Left ventricle myocardium inferior (tissue), 1 donor: Measurements from ENCODE around the gene DHDH. TPM values are rescaled to one million over a fixed set of nuclear protein-coding genes. Genes with fewer than 3 reads are reported as not detected.

ENCODE experiments used
- DNase-seq: peaks from one replicate; pipeline ENCODE4 v3.0.0-alpha.2; 2020
- H3K27ac ChIP-seq: fragments of 200-600 bp; replicated peaks from 2 replicates; pipeline ENCODE4 v1.8.0; 2021
- H3K27me3 ChIP-seq: fragments of 200-600 bp; 2 replicates; pipeline ENCODE4 v1.8.0; 2021; ENCODE audit warnings: low read depth
- H3K36me3 ChIP-seq: fragments of 200-600 bp; 2 replicates; pipeline ENCODE4 v1.8.0; 2021
- H3K4me1 ChIP-seq: fragments of 200-600 bp; 2 replicates; pipeline ENCODE4 v1.8.0; 2021
- H3K4me3 ChIP-seq: fragments of 200-600 bp; 2 replicates; pipeline ENCODE4 v1.8.0; 2021; ENCODE audit warnings: mild to moderate bottlenecking, moderate library complexity
- H3K9me3 ChIP-seq: fragments of 200-600 bp; replicated peaks from 2 replicates; pipeline ENCODE4 v1.8.0; 2021
- intact Hi-C: fragments of 100-400 bp; cut with micrococcal nuclease; formaldehyde crosslinking; loops from one replicate; pipeline ENCODE4 v1.11.0; 2022
- total RNA-seq: library from RNA; stranded (reverse); fragmentation: NEBNext Ultra II Directional; extraction: Animal tissue kit (Norgen Biotek cat#: 25700); gene quantifications from one replicate; pipeline ENCODE4 v1.2.1, GENCODE V29; 2021
- TF ChIP-seq, protein P1 (sequence below): fragments of 200-600 bp; IDR thresholded peaks from 2 replicates; pipeline ENCODE4 v1.8.0; 2021; ENCODE audit warnings: antibody characterized with exemption, mild to moderate bottlenecking, borderline replicate concordance
- donor health status: DM: no; HTN: yes; CAD: no; lungs with severe emphysema.

DHDH gene
- total RNA-seq, 1 donor from 2014 or later, result not detected

GRCh38 chr19:48982280-48982679 lies 48.8 kb downstream of the DHDH start:
- peaks cover 41% of the 10 kb centered on the region for H3K4me1 ChIP-seq
- no peaks in the 10 kb centered on the region for H3K27me3 ChIP-seq
- TF ChIP-seq, protein P1, sequence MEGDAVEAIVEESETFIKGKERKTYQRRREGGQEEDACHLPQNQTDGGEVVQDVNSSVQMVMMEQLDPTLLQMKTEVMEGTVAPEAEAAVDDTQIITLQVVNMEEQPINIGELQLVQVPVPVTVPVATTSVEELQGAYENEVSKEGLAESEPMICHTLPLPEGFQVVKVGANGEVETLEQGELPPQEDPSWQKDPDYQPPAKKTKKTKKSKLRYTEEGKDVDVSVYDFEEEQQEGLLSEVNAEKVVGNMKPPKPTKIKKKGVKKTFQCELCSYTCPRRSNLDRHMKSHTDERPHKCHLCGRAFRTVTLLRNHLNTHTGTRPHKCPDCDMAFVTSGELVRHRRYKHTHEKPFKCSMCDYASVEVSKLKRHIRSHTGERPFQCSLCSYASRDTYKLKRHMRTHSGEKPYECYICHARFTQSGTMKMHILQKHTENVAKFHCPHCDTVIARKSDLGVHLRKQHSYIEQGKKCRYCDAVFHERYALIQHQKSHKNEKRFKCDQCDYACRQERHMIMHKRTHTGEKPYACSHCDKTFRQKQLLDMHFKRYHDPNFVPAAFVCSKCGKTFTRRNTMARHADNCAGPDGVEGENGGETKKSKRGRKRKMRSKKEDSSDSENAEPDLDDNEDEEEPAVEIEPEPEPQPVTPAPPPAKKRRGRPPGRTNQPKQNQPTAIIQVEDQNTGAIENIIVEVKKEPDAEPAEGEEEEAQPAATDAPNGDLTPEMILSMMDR, result no peak
- no peak for DNase-seq
- peaks cover 77% of the 10 kb centered on the region for H3K36me3 ChIP-seq
- H3K4me3 ChIP-seq, result no peak overlapping the region
- intact Hi-C loops, result no loop called here
- peak overlapping the region; percentile 69 for H3K27ac ChIP-seq
- H3K9me3 ChIP-seq, result no peaks in the 10 kb centered on the region

DNA sequence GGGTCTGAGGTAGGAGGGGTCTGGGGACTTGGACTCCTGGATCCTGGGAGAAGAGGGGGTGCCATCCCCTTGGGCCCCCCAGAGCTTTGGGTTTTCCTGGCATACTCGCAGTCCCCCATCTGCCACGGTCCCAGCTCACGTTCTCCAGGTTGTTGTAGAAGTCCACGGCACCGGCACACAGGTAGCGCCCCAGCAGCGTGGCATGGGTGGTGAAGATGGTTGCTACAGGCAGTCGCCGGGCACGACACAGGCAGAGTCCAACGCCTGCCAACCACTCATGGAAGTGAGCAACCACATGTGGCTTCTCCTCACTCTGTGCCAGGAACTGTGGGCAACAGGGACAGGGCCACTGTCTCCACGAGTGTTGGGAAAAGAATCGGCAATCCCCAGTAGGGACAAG lies 52.2 kb downstream of the DHDH start:
- Histone ChIP-seq H3K9me3 (no peaks in the 10 kb centered on the region), H3K27me3 (no peaks in the 10 kb centered on the region), H3K36me3 (peaks cover 82% of the 10 kb centered on the region), H3K27ac (peak overlapping the region; percentile 36), H3K4me3 (no peak overlapping the region), H3K4me1 (peaks cover 40% of the 10 kb centered on the region)
- no peak for DNase-seq
- TF ChIP-seq, protein P1, result no peak
- intact Hi-C loops, result no loop called here

DNA sequence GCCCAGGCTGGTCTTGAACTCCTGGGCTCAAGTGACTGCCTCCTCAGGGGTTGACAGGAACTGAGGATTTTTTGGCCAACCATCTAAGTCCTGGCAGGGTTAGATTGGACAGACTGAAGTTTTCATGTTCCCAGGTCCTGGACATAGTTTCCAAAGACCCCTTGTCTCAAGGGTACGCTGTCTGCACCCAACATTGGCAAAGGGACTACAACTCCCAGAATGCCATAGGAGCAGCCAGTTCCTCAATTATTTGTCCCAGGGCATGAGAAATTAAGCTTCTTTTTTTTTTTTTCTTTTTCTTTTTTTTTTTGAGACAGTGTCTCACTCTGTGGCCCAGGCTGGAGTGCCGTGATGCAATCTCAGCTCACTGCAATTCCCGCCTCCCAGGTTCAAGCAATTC lies 52.7 kb downstream of the DHDH start:
- peak overlapping the region; percentile 36 for H3K27ac ChIP-seq
- TF ChIP-seq, protein P1, result no peak
- H3K9me3 ChIP-seq, result no peaks in the 10 kb centered on the region
- no peak for DNase-seq
- peaks cover 45% of the 10 kb centered on the region for H3K4me1 ChIP-seq
- H3K4me3 ChIP-seq, result no peak overlapping the region
- intact Hi-C loops, result no loop called here
- H3K36me3 ChIP-seq, result peaks cover 78% of the 10 kb centered on the region
- H3K27me3 ChIP-seq, result no peaks in the 10 kb centered on the region

DNA sequence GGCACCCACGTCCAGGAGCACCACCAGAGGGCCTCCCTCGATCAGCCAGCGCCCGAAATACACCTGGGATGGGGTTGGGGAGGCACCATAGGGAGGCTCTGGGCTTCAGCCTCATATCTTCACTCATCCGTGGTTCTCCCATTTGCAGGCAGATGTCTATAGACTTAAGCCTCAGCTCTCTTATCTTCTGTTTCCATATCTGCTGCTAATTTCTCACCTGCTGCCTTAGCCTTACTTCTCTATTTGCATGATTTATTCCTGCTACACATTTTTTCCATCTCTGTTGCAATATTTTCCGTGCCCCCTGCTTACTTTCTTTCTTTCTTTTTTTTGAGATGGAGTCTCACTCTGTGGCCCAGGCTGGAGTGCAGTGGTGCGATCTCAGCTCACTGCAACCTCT lies 53.8 kb downstream of the DHDH start:
- Histone ChIP-seq H3K9me3 (no peaks in the 10 kb centered on the region), H3K4me3 (no peak overlapping the region), H3K36me3 (peaks cover 67% of the 10 kb centered on the region), H3K27ac (peak overlapping the region; percentile 12), H3K27me3 (no peaks in the 10 kb centered on the region), H3K4me1 (peaks cover 48% of the 10 kb centered on the region)
- TF ChIP-seq, protein P1, result no peak
- no peak for DNase-seq
- intact Hi-C loops, result no loop called here

GRCh38 chr19:48988286-48988685 lies 54.8 kb downstream of the DHDH start:
- Histone ChIP-seq H3K36me3 (peaks cover 57% of the 10 kb centered on the region), H3K27ac (peak overlapping the region; percentile 91), H3K4me3 (no peak overlapping the region), H3K4me1 (peaks cover 54% of the 10 kb centered on the region), H3K9me3 (no peaks in the 10 kb centered on the region), H3K27me3 (no peaks in the 10 kb centered on the region)
- intact Hi-C loops, result no loop called here
- no peak for DNase-seq
- TF ChIP-seq, protein P1, result no peak

DNA sequence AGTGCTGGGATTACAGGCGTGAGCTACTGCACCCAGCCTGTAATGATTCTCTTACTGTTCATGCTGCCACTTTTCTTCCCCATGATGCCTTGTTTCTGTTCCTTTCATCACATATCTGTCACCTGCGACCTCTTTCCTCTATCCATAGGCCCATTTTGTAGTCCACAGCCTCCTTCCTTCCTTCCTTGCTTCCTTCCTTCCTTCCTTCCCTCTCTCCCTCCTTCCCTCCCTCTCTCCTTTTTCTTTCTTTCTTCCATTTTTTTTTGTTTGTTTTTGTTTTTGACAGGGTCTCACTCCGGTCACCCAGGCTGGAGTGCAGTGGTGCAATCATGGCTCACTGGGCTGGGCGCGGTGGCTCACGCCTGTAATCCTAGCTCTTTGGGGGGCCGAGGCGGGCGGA lies 55.4 kb downstream of the DHDH start:
- Histone ChIP-seq H3K9me3 (no peaks in the 10 kb centered on the region), H3K4me3 (no peak overlapping the region), H3K4me1 (peaks cover 53% of the 10 kb centered on the region), H3K36me3 (peaks cover 51% of the 10 kb centered on the region), H3K27me3 (no peaks in the 10 kb centered on the region), H3K27ac (peak overlapping the region; percentile 91)
- TF ChIP-seq, protein P1, result no peak
- intact Hi-C loops, result no loop called here
- no peak for DNase-seq
